K562 (cell line): ENCODE data around the gene KCTD3. TPM values are rescaled to one million over a fixed set of nuclear protein-coding genes. Genes with fewer than 3 reads are reported as not detected.

Source experiments
- ARID2 ChIP-seq: fragments of 450-650 bp; IDR thresholded peaks from 2 replicates; pipeline ENCODE4 v1.6.1; 2017; ENCODE audit warnings: antibody characterized with exemption, mild to moderate bottlenecking
- CCNT2 ChIP-seq: IDR thresholded peaks from 2 replicates; pipeline ENCODE4 v1.6.1; 2011; ENCODE audit warnings: borderline replicate concordance, low read depth, mild to moderate bottlenecking, moderate library complexity, mixed read lengths, low read length; ENCODE audit not compliant: insufficient read length; ENCODE audit errors: extremely low read depth
- HLTF ChIP-seq: fragments of 450-650 bp; IDR thresholded peaks from 2 replicates; pipeline ENCODE4 v1.6.1; 2016
- NFIC ChIP-seq: fragments of 450-650 bp; IDR thresholded peaks from 2 replicates; pipeline ENCODE4 v1.6.1; 2017; ENCODE audit warnings: mild to moderate bottlenecking, inconsistent platforms
- RBBP5 ChIP-seq: fragments of 200-600 bp; sonication (generic); IDR thresholded peaks from 2 replicates; pipeline ENCODE4 v1.6.1; 2012; ENCODE audit warnings: borderline replicate concordance, mild to moderate bottlenecking, low read length, control low read depth, inconsistent platforms; ENCODE audit not compliant: insufficient read depth, poor library complexity, severe bottlenecking
- RBM14 ChIP-seq: fragments of 200-400 bp; formaldehyde crosslinking; IDR thresholded peaks from 2 replicates; pipeline ENCODE4 v1.6.1; 2018; ENCODE audit warnings: low read depth, mild to moderate bottlenecking, low read length, moderate library complexity, borderline replicate concordance; ENCODE audit not compliant: insufficient read depth
- STAT5A ChIP-seq: IDR thresholded peaks from 2 replicates; pipeline ENCODE4 v1.6.1; 2012; ENCODE audit warnings: low read length, inconsistent platforms, borderline replicate concordance
- ZNF316 ChIP-seq: fragments of 450-650 bp; IDR thresholded peaks from 2 replicates; pipeline ENCODE4 v1.6.1; 2016
- ZNF347 ChIP-seq: fragments of 450-650 bp; formaldehyde crosslinking; IDR thresholded peaks from 2 replicates; pipeline ENCODE4 v1.4.0; 2020; ENCODE audit warnings: low read depth, mild to moderate bottlenecking, moderate library complexity
- polyA plus RNA-seq, 8 experiments: library from polyadenylated mRNA; depleted of rRNA in 4 of 8; stranded (reverse) in 5 of 8; unstranded in 3 of 8; fragments of >200 nt; fragmentation: Nextera tagmentation in 2 of 8; fragmentation: Illumina TruSeq in 1 of 8; extraction: Ambion mirVana in 2 of 8; extraction: Trizol in 1 of 8; gene quantifications; 2 replicates each; pipeline versions ENCODE4 v1.2.1 to v1.2.3, GENCODE V29; 2011 to 2014; ENCODE audit warnings: inconsistent platforms in 1 of 8, missing spikeins in 1 of 8
- total RNA-seq, 7 experiments: library from RNA; depleted of rRNA in 6 of 7; stranded (reverse); fragments of >200 nt in 6 of 7; fragmentation: Illumina TruSeq in 2 of 7; extraction: Trizol in 2 of 7; gene quantifications; 2 replicates each; pipeline versions ENCODE4 v1.2.1 to v1.2.3, GENCODE V29; 2011 to 2021; ENCODE audit warnings: low replicate concordance in 1 of 7
- TF ChIP-seq, protein P1 (sequence below): fragments of 450-650 bp; IDR thresholded peaks from 2 replicates; pipeline ENCODE4 v1.6.1; 2016; ENCODE audit warnings: mild to moderate bottlenecking, moderate library complexity
- TF ChIP-seq, protein P2 (sequence below), 2 experiments: fragments of 450-650 bp; conservative IDR thresholded peaks; 2 replicates each; pipeline ENCODE4 v1.6.1; 2017; ENCODE audit warnings: mild to moderate bottlenecking in 2 of 2, moderate library complexity in 2 of 2
- TF ChIP-seq, protein P3 (sequence below), 2 experiments: fragments of 450-650 bp in 1 of 2; sonication (generic) in 1 of 2; formaldehyde crosslinking in 1 of 2; IDR thresholded peaks in 1 of 2; conservative IDR thresholded peaks in 1 of 2; 2 replicates each; pipeline versions ENCODE4 v1.6.1 to v1.8.1; 2016 to 2023; ENCODE audit warnings: mild to moderate bottlenecking in 2 of 2, moderate library complexity in 2 of 2, inconsistent platforms in 1 of 2, missing genetic modification reagents in 1 of 2

KCTD3 gene
- total and polyA plus RNA-seq, 9 of the 15 experiments (the other 6 are each of a cell fraction or from before 2014, with no cell fraction given) = 12.8 to 77.1 (median 44.3) TPM

DNA sequence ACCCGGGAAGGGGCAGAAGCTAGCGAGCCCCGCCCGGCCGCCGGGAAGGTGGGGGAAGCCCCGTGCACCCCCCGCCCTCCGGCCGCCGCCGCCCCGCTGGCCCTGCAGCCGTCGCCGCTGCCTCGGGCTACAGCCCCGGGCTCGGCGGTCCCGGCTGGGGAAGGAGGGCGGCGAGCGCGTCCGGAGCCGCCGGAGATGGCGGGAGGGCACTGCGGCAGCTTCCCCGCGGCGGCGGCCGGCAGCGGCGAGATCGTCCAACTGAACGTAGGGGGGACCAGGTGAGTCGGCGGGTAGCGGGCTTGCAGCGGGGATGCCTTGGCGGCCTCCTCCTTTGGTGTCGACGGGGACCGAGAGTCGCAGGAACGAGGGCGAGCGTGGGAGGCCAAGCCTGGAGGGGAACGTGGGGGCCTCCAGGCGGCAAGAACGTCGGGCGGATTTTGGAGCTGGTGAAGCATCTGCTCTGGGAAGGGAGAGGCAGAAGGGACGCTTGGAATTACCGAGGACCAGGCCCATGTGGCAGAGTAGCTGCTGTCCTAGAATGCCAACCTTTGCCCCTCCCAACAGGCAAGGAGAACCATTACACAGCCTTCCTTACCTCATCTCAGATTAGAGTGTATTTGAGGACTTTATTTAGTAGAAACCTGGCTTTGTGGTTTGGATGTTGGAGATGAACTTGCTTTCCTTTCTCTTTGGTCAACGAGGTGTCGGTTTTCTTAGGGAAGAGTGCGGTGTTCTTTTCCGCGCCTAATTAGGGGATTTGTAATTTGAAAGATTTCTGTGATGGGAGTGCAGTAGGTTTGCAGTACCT, 591 bp downstream of the KCTD3 start (continued):
- TF ChIP-seq, protein P1, sequence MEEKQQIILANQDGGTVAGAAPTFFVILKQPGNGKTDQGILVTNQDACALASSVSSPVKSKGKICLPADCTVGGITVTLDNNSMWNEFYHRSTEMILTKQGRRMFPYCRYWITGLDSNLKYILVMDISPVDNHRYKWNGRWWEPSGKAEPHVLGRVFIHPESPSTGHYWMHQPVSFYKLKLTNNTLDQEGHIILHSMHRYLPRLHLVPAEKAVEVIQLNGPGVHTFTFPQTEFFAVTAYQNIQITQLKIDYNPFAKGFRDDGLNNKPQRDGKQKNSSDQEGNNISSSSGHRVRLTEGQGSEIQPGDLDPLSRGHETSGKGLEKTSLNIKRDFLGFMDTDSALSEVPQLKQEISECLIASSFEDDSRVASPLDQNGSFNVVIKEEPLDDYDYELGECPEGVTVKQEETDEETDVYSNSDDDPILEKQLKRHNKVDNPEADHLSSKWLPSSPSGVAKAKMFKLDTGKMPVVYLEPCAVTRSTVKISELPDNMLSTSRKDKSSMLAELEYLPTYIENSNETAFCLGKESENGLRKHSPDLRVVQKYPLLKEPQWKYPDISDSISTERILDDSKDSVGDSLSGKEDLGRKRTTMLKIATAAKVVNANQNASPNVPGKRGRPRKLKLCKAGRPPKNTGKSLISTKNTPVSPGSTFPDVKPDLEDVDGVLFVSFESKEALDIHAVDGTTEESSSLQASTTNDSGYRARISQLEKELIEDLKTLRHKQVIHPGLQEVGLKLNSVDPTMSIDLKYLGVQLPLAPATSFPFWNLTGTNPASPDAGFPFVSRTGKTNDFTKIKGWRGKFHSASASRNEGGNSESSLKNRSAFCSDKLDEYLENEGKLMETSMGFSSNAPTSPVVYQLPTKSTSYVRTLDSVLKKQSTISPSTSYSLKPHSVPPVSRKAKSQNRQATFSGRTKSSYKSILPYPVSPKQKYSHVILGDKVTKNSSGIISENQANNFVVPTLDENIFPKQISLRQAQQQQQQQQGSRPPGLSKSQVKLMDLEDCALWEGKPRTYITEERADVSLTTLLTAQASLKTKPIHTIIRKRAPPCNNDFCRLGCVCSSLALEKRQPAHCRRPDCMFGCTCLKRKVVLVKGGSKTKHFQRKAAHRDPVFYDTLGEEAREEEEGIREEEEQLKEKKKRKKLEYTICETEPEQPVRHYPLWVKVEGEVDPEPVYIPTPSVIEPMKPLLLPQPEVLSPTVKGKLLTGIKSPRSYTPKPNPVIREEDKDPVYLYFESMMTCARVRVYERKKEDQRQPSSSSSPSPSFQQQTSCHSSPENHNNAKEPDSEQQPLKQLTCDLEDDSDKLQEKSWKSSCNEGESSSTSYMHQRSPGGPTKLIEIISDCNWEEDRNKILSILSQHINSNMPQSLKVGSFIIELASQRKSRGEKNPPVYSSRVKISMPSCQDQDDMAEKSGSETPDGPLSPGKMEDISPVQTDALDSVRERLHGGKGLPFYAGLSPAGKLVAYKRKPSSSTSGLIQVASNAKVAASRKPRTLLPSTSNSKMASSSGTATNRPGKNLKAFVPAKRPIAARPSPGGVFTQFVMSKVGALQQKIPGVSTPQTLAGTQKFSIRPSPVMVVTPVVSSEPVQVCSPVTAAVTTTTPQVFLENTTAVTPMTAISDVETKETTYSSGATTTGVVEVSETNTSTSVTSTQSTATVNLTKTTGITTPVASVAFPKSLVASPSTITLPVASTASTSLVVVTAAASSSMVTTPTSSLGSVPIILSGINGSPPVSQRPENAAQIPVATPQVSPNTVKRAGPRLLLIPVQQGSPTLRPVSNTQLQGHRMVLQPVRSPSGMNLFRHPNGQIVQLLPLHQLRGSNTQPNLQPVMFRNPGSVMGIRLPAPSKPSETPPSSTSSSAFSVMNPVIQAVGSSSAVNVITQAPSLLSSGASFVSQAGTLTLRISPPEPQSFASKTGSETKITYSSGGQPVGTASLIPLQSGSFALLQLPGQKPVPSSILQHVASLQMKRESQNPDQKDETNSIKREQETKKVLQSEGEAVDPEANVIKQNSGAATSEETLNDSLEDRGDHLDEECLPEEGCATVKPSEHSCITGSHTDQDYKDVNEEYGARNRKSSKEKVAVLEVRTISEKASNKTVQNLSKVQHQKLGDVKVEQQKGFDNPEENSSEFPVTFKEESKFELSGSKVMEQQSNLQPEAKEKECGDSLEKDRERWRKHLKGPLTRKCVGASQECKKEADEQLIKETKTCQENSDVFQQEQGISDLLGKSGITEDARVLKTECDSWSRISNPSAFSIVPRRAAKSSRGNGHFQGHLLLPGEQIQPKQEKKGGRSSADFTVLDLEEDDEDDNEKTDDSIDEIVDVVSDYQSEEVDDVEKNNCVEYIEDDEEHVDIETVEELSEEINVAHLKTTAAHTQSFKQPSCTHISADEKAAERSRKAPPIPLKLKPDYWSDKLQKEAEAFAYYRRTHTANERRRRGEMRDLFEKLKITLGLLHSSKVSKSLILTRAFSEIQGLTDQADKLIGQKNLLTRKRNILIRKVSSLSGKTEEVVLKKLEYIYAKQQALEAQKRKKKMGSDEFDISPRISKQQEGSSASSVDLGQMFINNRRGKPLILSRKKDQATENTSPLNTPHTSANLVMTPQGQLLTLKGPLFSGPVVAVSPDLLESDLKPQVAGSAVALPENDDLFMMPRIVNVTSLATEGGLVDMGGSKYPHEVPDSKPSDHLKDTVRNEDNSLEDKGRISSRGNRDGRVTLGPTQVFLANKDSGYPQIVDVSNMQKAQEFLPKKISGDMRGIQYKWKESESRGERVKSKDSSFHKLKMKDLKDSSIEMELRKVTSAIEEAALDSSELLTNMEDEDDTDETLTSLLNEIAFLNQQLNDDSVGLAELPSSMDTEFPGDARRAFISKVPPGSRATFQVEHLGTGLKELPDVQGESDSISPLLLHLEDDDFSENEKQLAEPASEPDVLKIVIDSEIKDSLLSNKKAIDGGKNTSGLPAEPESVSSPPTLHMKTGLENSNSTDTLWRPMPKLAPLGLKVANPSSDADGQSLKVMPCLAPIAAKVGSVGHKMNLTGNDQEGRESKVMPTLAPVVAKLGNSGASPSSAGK = peak; percentile 39; the same call in 1 of the 2 replicates
- TF ChIP-seq, protein P2, sequence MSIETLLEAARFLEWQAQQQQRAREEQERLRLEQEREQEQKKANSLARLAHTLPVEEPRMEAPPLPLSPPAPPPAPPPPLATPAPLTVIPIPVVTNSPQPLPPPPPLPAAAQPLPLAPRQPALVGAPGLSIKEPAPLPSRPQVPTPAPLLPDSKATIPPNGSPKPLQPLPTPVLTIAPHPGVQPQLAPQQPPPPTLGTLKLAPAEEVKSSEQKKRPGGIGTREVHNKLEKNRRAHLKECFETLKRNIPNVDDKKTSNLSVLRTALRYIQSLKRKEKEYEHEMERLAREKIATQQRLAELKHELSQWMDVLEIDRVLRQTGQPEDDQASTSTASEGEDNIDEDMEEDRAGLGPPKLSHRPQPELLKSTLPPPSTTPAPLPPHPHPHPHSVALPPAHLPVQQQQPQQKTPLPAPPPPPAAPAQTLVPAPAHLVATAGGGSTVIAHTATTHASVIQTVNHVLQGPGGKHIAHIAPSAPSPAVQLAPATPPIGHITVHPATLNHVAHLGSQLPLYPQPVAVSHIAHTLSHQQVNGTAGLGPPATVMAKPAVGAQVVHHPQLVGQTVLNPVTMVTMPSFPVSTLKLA (conservative IDR thresholded peaks at IDR 0.05) = peak in 1 of 2 experiments; percentile 10; a peak in 1 of 4 replicates
- TF ChIP-seq CCNT2 = peak; percentile 49
- no peak for TF ChIP-seq STAT5A
- TF ChIP-seq ZNF316 = no peak
- 0 out of 2 replicates have a peak, but pooled peaks have one; percentile 5 for TF ChIP-seq ARID2
- 0 out of 2 replicates have a peak, but pooled peaks have one; percentile 21 for TF ChIP-seq RBM14
- peak; percentile 95 for TF ChIP-seq RBBP5
- TF ChIP-seq HLTF = 0 out of 2 replicates have a peak, but pooled peaks have one; percentile 42
- TF ChIP-seq, protein P3, sequence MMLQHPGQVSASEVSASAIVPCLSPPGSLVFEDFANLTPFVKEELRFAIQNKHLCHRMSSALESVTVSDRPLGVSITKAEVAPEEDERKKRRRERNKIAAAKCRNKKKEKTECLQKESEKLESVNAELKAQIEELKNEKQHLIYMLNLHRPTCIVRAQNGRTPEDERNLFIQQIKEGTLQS (IDR thresholded peaks at IDR 0.05) = no peak
- TF ChIP-seq, protein P3 (CRISPR knock-in tag; conservative IDR thresholded peaks at IDR 0.05) = no peak
- no peak for TF ChIP-seq ZNF347 (CRISPR knock-in tag)
- TF ChIP-seq NFIC = peak; percentile 13; the same call in 1 of the 2 replicates
